ENCODE measurements around the gene SSTR3. TPM values are rescaled to one million over a fixed set of nuclear protein-coding genes. Genes with fewer than 3 reads are reported as not detected.

SSTR3 gene
- total and polyA plus RNA-seq, 2 of the 13 experiments (the other 11 are each of a cell fraction or from before 2014, with no cell fraction given): 0.08 to 0.64 TPM

DNA sequence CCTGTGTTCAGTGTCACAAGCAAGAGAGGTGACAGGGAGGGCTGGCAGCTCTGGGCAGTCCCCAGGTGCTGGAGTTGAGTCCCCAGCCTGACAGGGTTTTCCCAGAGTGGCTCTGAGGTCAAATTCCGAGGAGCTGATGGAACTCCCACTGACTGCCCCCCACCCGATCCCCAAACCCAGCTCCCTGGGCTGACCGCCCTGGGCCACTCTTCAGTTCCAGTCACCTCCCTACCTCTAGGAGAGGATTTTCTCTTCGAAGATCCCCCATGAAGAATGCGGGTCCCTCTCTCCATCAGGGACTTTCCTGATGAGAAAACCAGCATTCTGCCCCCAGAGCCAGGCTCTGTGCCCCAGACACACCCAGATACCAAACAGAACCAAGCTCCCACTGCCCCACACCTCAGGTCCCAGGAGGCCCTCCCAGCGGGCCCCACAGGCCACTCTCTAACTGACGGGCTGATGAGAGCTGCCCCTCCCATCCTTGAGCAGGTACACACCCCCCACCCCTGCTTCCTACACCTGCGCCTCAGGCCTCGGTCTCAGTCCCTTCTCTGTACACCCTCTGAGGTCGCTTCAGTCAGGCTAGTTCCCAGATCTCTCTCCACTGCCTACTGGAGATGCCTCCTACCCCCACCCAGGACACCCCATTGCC is 43.9 kb upstream of the SSTR3 start (continued):
- no peak for TF ChIP-seq ZNF746 (CRISPR knock-in tag; IDR thresholded peaks at IDR 0.05)

DNA sequence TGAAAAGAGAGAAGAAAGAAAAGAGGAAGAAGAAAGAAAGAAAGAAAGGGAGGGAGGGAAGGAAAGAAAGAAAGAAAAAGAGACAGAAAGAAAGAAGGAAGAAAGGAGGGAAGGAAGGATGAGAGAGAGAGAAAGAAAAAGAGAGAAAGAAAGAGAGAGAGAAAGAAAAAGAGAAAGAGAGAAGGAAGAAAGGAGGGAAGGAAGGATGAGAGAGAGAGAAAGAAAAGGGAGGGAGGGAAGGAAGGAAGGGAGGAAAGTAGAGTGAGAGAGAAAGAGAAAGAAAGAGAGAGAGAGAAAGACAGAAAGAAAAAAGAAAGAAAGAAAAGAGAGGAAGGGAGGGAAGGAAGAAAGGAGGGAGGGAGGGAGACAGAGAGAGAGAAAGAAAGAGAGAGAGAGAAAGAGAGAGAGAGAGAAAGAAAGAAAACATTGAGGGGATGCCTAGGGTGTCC is 43.3 kb upstream of the SSTR3 start:
- no peaks in the 10 kb centered on the region for H3K36me3 ChIP-seq (replicated peaks in 1 of 2; ENCODE audit: control insufficient read depth in 1 of 2, insufficient read depth in 2 of 2, low read length in 2 of 2)
- no peak overlapping the region for H2AFZ ChIP-seq (ENCODE audit: low read length)
- no peak overlapping the region for H3K27ac ChIP-seq (ENCODE audit: extremely low read length, insufficient read depth, low read length)
- no peak for ATAC-seq
- H3K4me1 ChIP-seq (ENCODE audit: insufficient read depth, low read length): no peaks in the 10 kb centered on the region
- no TSS peak for BruUV-seq (replicated peaks)
- in situ Hi-C loops (cut with HindIII; ENCODE audit: extremely low pct_ligation_motif_present, low pct_unique_long_range_greater_than_20kb) (no loop called here), intact Hi-C loops (cut with micrococcal nuclease; ENCODE audit: unreplicated experiment) (no loop called here)
- no peak for FAIRE-seq
- no peaks in the 10 kb centered on the region for H3K9me3 ChIP-seq (ENCODE audit: low read length)
- no peak overlapping the region for H3K4me2 ChIP-seq (ENCODE audit: low read depth, low read length)
- TF ChIP-seq NBN (conservative IDR thresholded peaks at IDR 0.05): 0 out of 2 replicates have a peak, but pooled peaks have one; percentile 24
- no peak for TF ChIP-seq TMF1 (CRISPR knock-in tag; IDR thresholded peaks at IDR 0.05; ENCODE audit: low read depth)
- H3K79me2 ChIP-seq (ENCODE audit: insufficient read depth, low read length): no peaks in the 10 kb centered on the region
- H3K9ac ChIP-seq (ENCODE audit: insufficient read depth, low read depth, low read length): no peak overlapping the region
- POLR2A ChIA-PET: no interaction called here
- no peak overlapping the region for H3K4me3 ChIP-seq (replicated peaks in 1 of 3; ENCODE audit: insufficient read depth in 1 of 3, low read depth in 2 of 3, low read length in 3 of 3)
- H3K27me3 ChIP-seq (ENCODE audit: control insufficient read depth in 1 of 2, insufficient read depth in 2 of 2, low read length in 2 of 2): peaks cover 0 to 11% of the 10 kb centered on the region in 2 experiments; a peak in 3 of 5 replicates
- no peak for DNase-seq (ENCODE audit: low spot score)
- H4K20me1 ChIP-seq (ENCODE audit: insufficient read depth, low read length): no peaks in the 10 kb centered on the region
- CTCF ChIA-PET (ENCODE audit: low intra/inter-chr PET ratio, low total read pairs): no interaction called here

DNA sequence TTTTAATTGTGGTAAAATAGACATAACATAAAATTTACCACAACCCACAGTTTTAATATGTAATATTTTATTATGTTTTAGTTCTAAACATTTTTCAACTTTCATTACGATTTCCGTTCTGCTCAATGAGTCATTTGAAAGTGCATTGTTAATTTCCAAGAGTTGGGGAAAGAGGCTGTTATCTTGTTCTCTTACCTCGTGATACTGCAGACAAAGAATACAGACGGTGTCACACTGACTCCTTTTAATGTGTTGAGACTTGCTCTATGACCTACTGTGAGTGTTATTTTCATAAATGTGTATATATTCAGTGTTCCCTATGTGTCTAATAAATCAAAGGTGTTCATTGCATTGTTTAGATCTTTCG is 42.6 kb upstream of the SSTR3 start:
- Histone ChIP-seq H3K9ac (ENCODE audit: insufficient read depth, low read depth, low read length) (no peak overlapping the region), H3K4me2 (ENCODE audit: low read depth, low read length) (no peak overlapping the region), H3K79me2 (ENCODE audit: insufficient read depth, low read length) (no peaks in the 10 kb centered on the region), H3K4me1 (ENCODE audit: insufficient read depth, low read length) (no peaks in the 10 kb centered on the region), H3K27ac (ENCODE audit: extremely low read length, insufficient read depth, low read length) (no peak overlapping the region), H3K4me3 (replicated peaks in 1 of 3; ENCODE audit: insufficient read depth in 1 of 3, low read depth in 2 of 3, low read length in 3 of 3) (no peak overlapping the region), H3K27me3 (ENCODE audit: control insufficient read depth in 1 of 2, insufficient read depth in 2 of 2, low read length in 2 of 2) (peaks cover 0 to 11% of the 10 kb centered on the region in 2 experiments; a peak in 3 of 5 replicates), H3K36me3 (replicated peaks in 1 of 2; ENCODE audit: control insufficient read depth in 1 of 2, insufficient read depth in 2 of 2, low read length in 2 of 2) (no peaks in the 10 kb centered on the region), H3K9me3 (ENCODE audit: low read length) (no peaks in the 10 kb centered on the region), H4K20me1 (ENCODE audit: insufficient read depth, low read length) (no peaks in the 10 kb centered on the region), H2AFZ (ENCODE audit: low read length) (no peak overlapping the region)
- POLR2A ChIA-PET: no interaction called here
- intact Hi-C loops (cut with micrococcal nuclease; ENCODE audit: unreplicated experiment) (no loop called here), in situ Hi-C loops (cut with HindIII; ENCODE audit: extremely low pct_ligation_motif_present, low pct_unique_long_range_greater_than_20kb) (no loop called here)
- no TSS peak for BruUV-seq (replicated peaks)
- FAIRE-seq (no peak), ATAC-seq (no peak), DNase-seq (ENCODE audit: low spot score) (no peak)
- CTCF ChIA-PET (ENCODE audit: low intra/inter-chr PET ratio, low total read pairs): no interaction called here
- 3% methylated on average over 5 of the region's 5 CpGs for WGBS (ENCODE audit: low lambda C conversion rate)
- no peak for TF ChIP-seq HNF4G (IDR thresholded peaks at IDR 0.05; ENCODE audit: borderline replicate concordance, low read depth, low read length)
- no peak for TF ChIP-seq HNF4G (CRISPR knock-in tag; IDR thresholded peaks at IDR 0.05; ENCODE audit: borderline replicate concordance, low read depth)
- TF ChIP-seq ZIK1 (CRISPR knock-in tag; IDR thresholded peaks at IDR 0.05; ENCODE audit: borderline replicate concordance, low read depth): no peak
- TF ChIP-seq, protein P1, sequence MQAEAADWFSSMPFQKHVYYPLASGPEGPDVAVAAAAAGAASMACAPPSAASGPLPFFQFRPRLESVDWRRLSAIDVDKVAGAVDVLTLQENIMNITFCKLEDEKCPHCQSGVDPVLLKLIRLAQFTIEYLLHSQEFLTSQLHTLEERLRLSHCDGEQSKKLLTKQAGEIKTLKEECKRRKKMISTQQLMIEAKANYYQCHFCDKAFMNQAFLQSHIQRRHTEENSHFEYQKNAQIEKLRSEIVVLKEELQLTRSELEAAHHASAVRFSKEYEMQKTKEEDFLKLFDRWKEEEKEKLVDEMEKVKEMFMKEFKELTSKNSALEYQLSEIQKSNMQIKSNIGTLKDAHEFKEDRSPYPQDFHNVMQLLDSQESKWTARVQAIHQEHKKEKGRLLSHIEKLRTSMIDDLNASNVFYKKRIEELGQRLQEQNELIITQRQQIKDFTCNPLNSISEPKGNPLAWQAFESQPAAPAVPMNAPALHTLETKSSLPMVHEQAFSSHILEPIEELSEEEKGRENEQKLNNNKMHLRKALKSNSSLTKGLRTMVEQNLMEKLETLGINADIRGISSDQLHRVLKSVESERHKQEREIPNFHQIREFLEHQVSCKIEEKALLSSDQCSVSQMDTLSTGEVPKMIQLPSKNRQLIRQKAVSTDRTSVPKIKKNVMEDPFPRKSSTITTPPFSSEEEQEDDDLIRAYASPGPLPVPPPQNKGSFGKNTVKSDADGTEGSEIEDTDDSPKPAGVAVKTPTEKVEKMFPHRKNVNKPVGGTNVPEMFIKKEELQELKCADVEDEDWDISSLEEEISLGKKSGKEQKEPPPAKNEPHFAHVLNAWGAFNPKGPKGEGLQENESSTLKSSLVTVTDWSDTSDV (CRISPR knock-in tag; IDR thresholded peaks at IDR 0.05): no peak
- TF ChIP-seq SMC3 (IDR thresholded peaks at IDR 0.05; ENCODE audit: low read length): no peak
- TF ChIP-seq, protein P2, sequence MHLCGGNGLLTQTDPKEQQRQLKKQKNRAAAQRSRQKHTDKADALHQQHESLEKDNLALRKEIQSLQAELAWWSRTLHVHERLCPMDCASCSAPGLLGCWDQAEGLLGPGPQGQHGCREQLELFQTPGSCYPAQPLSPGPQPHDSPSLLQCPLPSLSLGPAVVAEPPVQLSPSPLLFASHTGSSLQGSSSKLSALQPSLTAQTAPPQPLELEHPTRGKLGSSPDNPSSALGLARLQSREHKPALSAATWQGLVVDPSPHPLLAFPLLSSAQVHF (CRISPR knock-in tag; IDR thresholded peaks at IDR 0.05): no peak
- no peak for TF ChIP-seq ZNF850 (CRISPR knock-in tag; conservative IDR thresholded peaks at IDR 0.05)
- TF ChIP-seq ZEB1 (IDR thresholded peaks at IDR 0.05; ENCODE audit: insufficient replicate concordance, low read depth): no peak
- TF ChIP-seq ZNF530 (CRISPR knock-in tag; IDR thresholded peaks at IDR 0.05; ENCODE audit: low read depth): no peak
